Endothelial cell of umbilical vein (primary cell): ENCODE measurements around the gene CBFB. TPM values are rescaled to one million over a fixed set of nuclear protein-coding genes. Genes with fewer than 3 reads are reported as not detected.

Experiments used
- BruUV-seq: library from RNA; stranded (reverse); fragments of 400-500 nt; replicated peaks from 2 replicates; lab custom pipeline; 2021; lab: Mats Ljungman, UMichigan
- CTCF ChIA-PET: fragments of 300-600, 350-600 bp; sonication (Branson Sonifier 250); formaldehyde crosslinking; loops from one replicate; lab custom pipeline; 2021; ENCODE audit warnings: antibody characterized with exemption, inconsistent platforms; lab: Charles Lee
- POLR2A ChIA-PET: fragments of 300-600, 350-600 bp; sonication (Branson Sonifier 250); formaldehyde crosslinking; loops from one replicate; lab custom pipeline; 2021; ENCODE audit warnings: antibody characterized with exemption, inconsistent platforms; lab: Charles Lee
- DNase-seq: peaks from one replicate; pipeline ENCODE4 v3.0.0-alpha.2; 2011; ENCODE audit warnings: low read depth, low spot score
- FAIRE-seq: peaks from 2 replicates; lab custom pipeline; 2011; peaks lifted over from hg19 to GRCh38; lab: Jason Lieb, UNC
- H2AFZ ChIP-seq: 2 replicates; pipeline ENCODE4 v1.6.0; 2012; ENCODE audit warnings: low read depth, low read length, control low read depth, inconsistent platforms
- H3K27ac ChIP-seq: 2 replicates; pipeline ENCODE4 v1.5.1; 2011; ENCODE audit warnings: low read depth, mild to moderate bottlenecking, control low read depth, low read length, moderate library complexity; ENCODE audit not compliant: insufficient read depth
- H3K27me3 ChIP-seq, 2 experiments: 2 replicates each; pipeline versions ENCODE4 v1.6.0 to v1.6.1; 2011; ENCODE audit warnings: low read length in 2 of 2, mixed read lengths in 1 of 2; ENCODE audit not compliant: control insufficient read depth in 2 of 2, insufficient read depth in 2 of 2
- H3K36me3 ChIP-seq, 2 experiments: 2 replicates in 1 of 2; 3 replicates in 1 of 2; pipeline ENCODE4 v1.5.1; 2011; ENCODE audit warnings: low read length in 2 of 2, mild to moderate bottlenecking in 1 of 2, moderate library complexity in 1 of 2; ENCODE audit not compliant: control insufficient read depth in 2 of 2, insufficient read depth in 2 of 2; ENCODE audit errors: extremely low read depth in 1 of 2
- H3K4me1 ChIP-seq: 3 replicates; pipeline ENCODE4 v1.5.1; 2011; ENCODE audit warnings: mild to moderate bottlenecking, low read length; ENCODE audit not compliant: control insufficient read depth, insufficient read depth; ENCODE audit errors: extremely low read depth
- H3K4me2 ChIP-seq: 2 replicates; pipeline ENCODE4 v1.6.1; 2011; ENCODE audit warnings: low read length, control low read depth, mixed read lengths; ENCODE audit not compliant: insufficient read depth
- H3K4me3 ChIP-seq, 3 experiments: fragments of 200-600 bp in 1 of 3; sonication (generic), shearing (Covaris generic) in 1 of 3; replicated peaks in 1 of 3; 2 replicates each; pipeline ENCODE4 v1.5.1; 2011 to 2016; ENCODE audit warnings: control low read depth in 3 of 3, low read length in 3 of 3, mild to moderate bottlenecking in 2 of 3, inconsistent platforms in 1 of 3, low read depth in 1 of 3, moderate library complexity in 1 of 3; ENCODE audit not compliant: insufficient read depth in 1 of 3
- H3K79me2 ChIP-seq: 2 replicates; pipeline ENCODE4 v1.6.0; 2012; ENCODE audit warnings: low read length, inconsistent platforms; ENCODE audit not compliant: control insufficient read depth, insufficient read depth
- H3K9ac ChIP-seq: replicated peaks from 2 replicates; pipeline ENCODE3; 2011; ENCODE audit warnings: low read length, control low read depth; ENCODE audit not compliant: insufficient read depth; ENCODE audit errors: extremely low read depth
- H3K9me1 ChIP-seq: replicated peaks from 3 replicates; pipeline ENCODE4 v1.6.0; 2011; ENCODE audit warnings: mild to moderate bottlenecking, low read length; ENCODE audit not compliant: control insufficient read depth, insufficient read depth; ENCODE audit errors: extremely low read depth
- H3K9me3 ChIP-seq: replicated peaks from 2 replicates; pipeline ENCODE4 v1.5.1; 2012; ENCODE audit warnings: low read length, inconsistent platforms; ENCODE audit not compliant: control insufficient read depth, insufficient read depth
- H4K20me1 ChIP-seq: replicated peaks from 2 replicates; pipeline ENCODE3; 2011; ENCODE audit warnings: mild to moderate bottlenecking, low read length; ENCODE audit not compliant: control insufficient read depth, insufficient read depth; ENCODE audit errors: extremely low read depth
- EZH2 ChIP-seq: IDR thresholded peaks from 2 replicates; pipeline ENCODE4 v1.6.1; 2012; ENCODE audit warnings: borderline replicate concordance, low read depth, mild to moderate bottlenecking, moderate library complexity, low read length, inconsistent platforms; ENCODE audit not compliant: severe bottlenecking
- GATA2 ChIP-seq: IDR thresholded peaks from 2 replicates; pipeline ENCODE4 v1.7.0; 2011; ENCODE audit warnings: low read depth, mild to moderate bottlenecking, moderate library complexity, mixed read lengths, low read length; ENCODE audit not compliant: insufficient read length, insufficient read depth
- JUN ChIP-seq: IDR thresholded peaks from 2 replicates; pipeline ENCODE4 v1.6.1; 2011; ENCODE audit warnings: borderline replicate concordance, low read depth; ENCODE audit not compliant: insufficient read length, insufficient read depth
- MYC ChIP-seq: IDR thresholded peaks from one replicate; pipeline ENCODE4 v1.6.1; 2011; ENCODE audit warnings: mild to moderate bottlenecking, low read depth, low read length
- POLR2A ChIP-seq: IDR thresholded peaks from 2 replicates; pipeline ENCODE4 v1.6.1; 2012; ENCODE audit warnings: low read depth, mild to moderate bottlenecking, control low read depth, low read length
- POLR2AphosphoS5 ChIP-seq: IDR thresholded peaks from 2 replicates; pipeline ENCODE4 v1.6.1; 2012; ENCODE audit warnings: low read depth, mild to moderate bottlenecking, control low read depth, low read length, moderate library complexity; ENCODE audit not compliant: insufficient read depth
- dilution Hi-C: fragments of 300-500 bp; cut with MboI; formaldehyde crosslinking; loops from one replicate; pipeline ENCODE4 v1.15.0; 2019; ENCODE audit warnings: low sequenced_read_pairs; ENCODE audit not compliant: extremely low pct_ligation_motif_present
- intact Hi-C: fragments of 100-400 bp; cut with micrococcal nuclease; formaldehyde crosslinking; loops from one replicate; pipeline ENCODE4 v1.10.0; 2022
- polyA plus RNA-seq, 4 experiments: library from polyadenylated mRNA; depleted of rRNA in 3 of 4; stranded (reverse) in 3 of 4; unstranded in 1 of 4; fragments of >200 nt; gene quantifications; 2 replicates each; pipeline versions ENCODE4 v1.2.1 to v1.2.3, GENCODE V29; 2011 to 2012; ENCODE audit warnings: missing spikeins in 1 of 4
- total RNA-seq: library from RNA; stranded (reverse); gene quantifications from 2 replicates; pipeline ENCODE4 v1.2.3, GENCODE V29; 2021
- TF ChIP-seq, protein P1 (sequence below), 2 donors: IDR thresholded peaks; 1 replicate in 1 of 2; 2 replicates in 1 of 2; pipeline ENCODE4 v1.5.1; 2011; ENCODE audit warnings: low read length in 2 of 2, mild to moderate bottlenecking in 2 of 2, moderate library complexity in 2 of 2, control low read depth in 1 of 2, inconsistent platforms in 1 of 2, low read depth in 1 of 2; ENCODE audit not compliant: insufficient read depth in 1 of 2; ENCODE audit errors: extremely low read depth in 1 of 2
- TF ChIP-seq, protein P2 (sequence below): IDR thresholded peaks from 2 replicates; pipeline ENCODE4 v1.6.1; 2011; ENCODE audit not compliant: insufficient read depth, insufficient read length

CBFB gene
- total and polyA plus RNA-seq, 2 donors (not counting 3 experiments of a cell fraction or from before 2014, with no cell fraction given) = 27.8 to 103 TPM

DNA sequence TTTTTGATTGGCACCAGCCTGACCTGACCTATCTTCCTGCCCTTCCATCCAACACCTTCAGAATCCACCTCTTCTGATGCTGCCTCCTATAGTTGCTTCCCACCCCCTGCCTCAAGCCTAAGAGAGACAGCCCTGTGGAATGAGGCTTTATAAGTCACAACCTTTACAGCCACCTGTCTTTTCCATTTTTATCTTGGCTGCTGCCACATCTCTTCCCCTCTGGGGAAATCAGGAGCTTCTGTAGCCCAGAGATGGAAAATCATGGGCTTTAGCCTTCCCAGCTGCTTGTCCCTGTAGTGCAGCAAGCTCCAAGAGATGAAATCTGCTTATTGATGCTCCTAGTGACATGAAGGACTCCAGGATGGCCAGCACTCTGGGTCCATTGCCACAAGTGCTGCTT lies 99.5 kb downstream of the CBFB start:
- dilution Hi-C loops = no loop called here

More for the DNA sequence above, 99.5 kb downstream of the CBFB start:
- TF ChIP-seq, protein P1, sequence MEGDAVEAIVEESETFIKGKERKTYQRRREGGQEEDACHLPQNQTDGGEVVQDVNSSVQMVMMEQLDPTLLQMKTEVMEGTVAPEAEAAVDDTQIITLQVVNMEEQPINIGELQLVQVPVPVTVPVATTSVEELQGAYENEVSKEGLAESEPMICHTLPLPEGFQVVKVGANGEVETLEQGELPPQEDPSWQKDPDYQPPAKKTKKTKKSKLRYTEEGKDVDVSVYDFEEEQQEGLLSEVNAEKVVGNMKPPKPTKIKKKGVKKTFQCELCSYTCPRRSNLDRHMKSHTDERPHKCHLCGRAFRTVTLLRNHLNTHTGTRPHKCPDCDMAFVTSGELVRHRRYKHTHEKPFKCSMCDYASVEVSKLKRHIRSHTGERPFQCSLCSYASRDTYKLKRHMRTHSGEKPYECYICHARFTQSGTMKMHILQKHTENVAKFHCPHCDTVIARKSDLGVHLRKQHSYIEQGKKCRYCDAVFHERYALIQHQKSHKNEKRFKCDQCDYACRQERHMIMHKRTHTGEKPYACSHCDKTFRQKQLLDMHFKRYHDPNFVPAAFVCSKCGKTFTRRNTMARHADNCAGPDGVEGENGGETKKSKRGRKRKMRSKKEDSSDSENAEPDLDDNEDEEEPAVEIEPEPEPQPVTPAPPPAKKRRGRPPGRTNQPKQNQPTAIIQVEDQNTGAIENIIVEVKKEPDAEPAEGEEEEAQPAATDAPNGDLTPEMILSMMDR (IDR thresholded peaks at IDR 0.05; ENCODE audit: extremely low read depth in 1 of 2, insufficient read depth in 1 of 2, low read depth in 1 of 2, low read length in 2 of 2) = no peak
- TF ChIP-seq, protein P2, sequence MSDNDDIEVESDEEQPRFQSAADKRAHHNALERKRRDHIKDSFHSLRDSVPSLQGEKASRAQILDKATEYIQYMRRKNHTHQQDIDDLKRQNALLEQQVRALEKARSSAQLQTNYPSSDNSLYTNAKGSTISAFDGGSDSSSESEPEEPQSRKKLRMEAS = no peak
- no peak for TF ChIP-seq GATA2
- no peak for TF ChIP-seq MYC
- TF ChIP-seq POLR2AphosphoS5 = no peak
- TF ChIP-seq JUN = no peak
- no peak for TF ChIP-seq POLR2A
- TF ChIP-seq EZH2 = no peak
- H3K36me3 ChIP-seq = peaks cover 2 to 9% of the 10 kb centered on the region in 2 experiments
- no peak overlapping the region for H3K4me3 ChIP-seq
- intact Hi-C loops = no loop called here
- ChIA-PET CTCF (no interaction called here), POLR2A (no interaction called here)
- H3K27ac ChIP-seq = no peak overlapping the region
- no peak overlapping the region for H3K4me2 ChIP-seq
- no peaks in the 10 kb centered on the region for H4K20me1 ChIP-seq
- no TSS peak for BruUV-seq
- no peak for DNase-seq
- H3K9me3 ChIP-seq = no peaks in the 10 kb centered on the region
- no peaks in the 10 kb centered on the region for H3K27me3 ChIP-seq
- no peaks in the 10 kb centered on the region for H3K79me2 ChIP-seq
- FAIRE-seq = no peak
- no peaks in the 10 kb centered on the region for H3K9me1 ChIP-seq
- H3K9ac ChIP-seq = no peak overlapping the region
- H3K4me1 ChIP-seq = no peaks in the 10 kb centered on the region
- no peak overlapping the region for H2AFZ ChIP-seq
